IgD-negative memory B cell (primary cell): Measurements from ENCODE around the gene EWSR1. TPM values are rescaled to one million over a fixed set of nuclear protein-coding genes. Genes with fewer than 3 reads are reported as not detected.

Experiments used
- H3K27ac Mint-ChIP-seq, 3 donors: one replicate each; pipeline ENCODE4 v1.8.0; 2020 to 2022; ENCODE audit warnings: mild to moderate bottlenecking in 3 of 3, mixed read lengths in 3 of 3, moderate library complexity in 1 of 3
- H3K27me3 Mint-ChIP-seq: one replicate; pipeline ENCODE4 v1.8.0; 2021; ENCODE audit warnings: mixed read lengths
- H3K36me3 Mint-ChIP-seq: one replicate; pipeline ENCODE4 v1.8.0; 2020; ENCODE audit warnings: mild to moderate bottlenecking, mixed read lengths
- H3K4me1 Mint-ChIP-seq, 3 donors: one replicate each; pipeline ENCODE4 v1.8.0; 2020 to 2022; ENCODE audit warnings: mixed read lengths in 3 of 3, mild to moderate bottlenecking in 1 of 3
- H3K4me3 Mint-ChIP-seq, 4 donors: one replicate each; pipeline ENCODE4 v1.8.0; 2020 to 2022; ENCODE audit warnings: mild to moderate bottlenecking in 4 of 4, mixed read lengths in 4 of 4, moderate library complexity in 3 of 4
- H3K9me3 Mint-ChIP-seq, 3 donors: one replicate each; pipeline ENCODE4 v1.8.0; 2020 to 2021; ENCODE audit warnings: mixed read lengths in 3 of 3, mild to moderate bottlenecking in 1 of 3
- polyA plus RNA-seq: library from polyadenylated mRNA; unstranded; fragments of 300-500 nt; fragmentation: Illumina TruSeq; gene quantifications from one replicate; pipeline ENCODE4 v1.2.3, GENCODE V29; 2021

Gene EWSR1
- polyA plus RNA-seq, 1 donor from 2014 or later, result 211 TPM

- H3K27me3 Mint-ChIP-seq, result peaks cover 12% of the 10 kb centered on the region
- H3K36me3 Mint-ChIP-seq, result peaks cover 5% of the 10 kb centered on the region
- no peak overlapping the region for H3K27ac Mint-ChIP-seq
- H3K4me3 Mint-ChIP-seq, result no peak overlapping the region
- peaks cover 2 to 7% (median 4%) of the 10 kb centered on the region in 3 donors for H3K4me1 Mint-ChIP-seq
- H3K9me3 Mint-ChIP-seq, result no peaks in the 10 kb centered on the region
These were observed 33.8 kb downstream of the EWSR1 start for GRCh38 chr22:29301716-29302401.

GRCh38 chr22:29302402-29302680 lies 34.3 kb downstream of the EWSR1 start:
- H3K27me3 Mint-ChIP-seq, result peaks cover 13% of the 10 kb centered on the region
- peaks cover 3% of the 10 kb centered on the region for H3K36me3 Mint-ChIP-seq
- no peak overlapping the region for H3K4me3 Mint-ChIP-seq
- H3K27ac Mint-ChIP-seq, result peak overlapping the region in 1 of 3 donors; percentile 31
- H3K4me1 Mint-ChIP-seq, result peaks cover 3 to 7% (median 5%) of the 10 kb centered on the region in 3 donors
- no peaks in the 10 kb centered on the region for H3K9me3 Mint-ChIP-seq

- Mint-ChIP-seq H3K27ac (peak overlapping the region in 1 of 3 donors; percentile 31), H3K4me1 (peaks cover 4 to 8% (median 7%) of the 10 kb centered on the region in 3 donors), H3K9me3 (no peaks in the 10 kb centered on the region), H3K4me3 (peak overlapping the region in 1 of 4 donors; percentile 27), H3K27me3 (peaks cover 16% of the 10 kb centered on the region), H3K36me3 (peaks cover 3% of the 10 kb centered on the region)
These were observed 34.8 kb downstream of the EWSR1 start for GRCh38 chr22:29302681-29303465.

- Mint-ChIP-seq H3K36me3 (no peaks in the 10 kb centered on the region), H3K9me3 (no peaks in the 10 kb centered on the region), H3K4me3 (peak overlapping the region in 3 of 4 donors; percentile 75 to 92 (median 88)), H3K27me3 (peaks cover 21% of the 10 kb centered on the region), H3K4me1 (peaks cover 4 to 8% (median 4%) of the 10 kb centered on the region in 3 donors), H3K27ac (no peak overlapping the region)
These were observed 37.7 kb downstream of the EWSR1 start for GRCh38 chr22:29305836-29306174.

- H3K27ac Mint-ChIP-seq, result peak within 1 kb of the TSS in 1 of 3 donors; percentile 93
- H3K9me3 Mint-ChIP-seq, result no peaks in the 10 kb centered on the region
- peaks cover 26% of the 10 kb centered on the region for H3K27me3 Mint-ChIP-seq
- peak within 1 kb of the TSS; percentile 75 to 92 (median 88) for H3K4me3 Mint-ChIP-seq
- no peaks in the 10 kb centered on the region for H3K36me3 Mint-ChIP-seq
- peaks cover 2 to 8% (median 6%) of the 10 kb centered on the region in 3 donors for H3K4me1 Mint-ChIP-seq
These were observed 38.2 kb downstream of the EWSR1 start, which contains the start of gene GAS2L1 for GRCh38 chr22:29306175-29306834. TSS of gene GAS2L1 (plus strand) at chr22:29306650. CDS start at chr22:29308106, 1,456 bp downstream.

- Mint-ChIP-seq H3K36me3 (no peaks in the 10 kb centered on the region), H3K27ac (peak overlapping the region in 1 of 3 donors; percentile 93), H3K4me1 (peaks cover 2 to 8% (median 6%) of the 10 kb centered on the region in 3 donors), H3K4me3 (peak overlapping the region; percentile 74 to 92 (median 86)), H3K9me3 (no peaks in the 10 kb centered on the region), H3K27me3 (peaks cover 27% of the 10 kb centered on the region)
These were observed 38.9 kb downstream of the EWSR1 start for GRCh38 chr22:29306835-29307595.

- H3K27ac Mint-ChIP-seq, result peak overlapping the region in 1 of 3 donors; percentile 93
- peak overlapping the region; percentile 74 to 87 (median 86) for H3K4me3 Mint-ChIP-seq
These were observed 39.6 kb downstream of the EWSR1 start for GRCh38 chr22:29307596-29308147.

GRCh38 chr22:29308148-29308790 lies 40.2 kb downstream of the EWSR1 start:
- H3K4me3 Mint-ChIP-seq, result peak overlapping the region in 2 of 4 donors; percentile 33 to 87
- peaks cover 35% of the 10 kb centered on the region for H3K27me3 Mint-ChIP-seq
- no peaks in the 10 kb centered on the region for H3K36me3 Mint-ChIP-seq
- H3K9me3 Mint-ChIP-seq, result no peaks in the 10 kb centered on the region
- H3K27ac Mint-ChIP-seq, result no peak overlapping the region
- H3K4me1 Mint-ChIP-seq, result peaks cover 4 to 8% (median 6%) of the 10 kb centered on the region in 3 donors

More at GRCh38 chr22:29307596-29308147, 39.6 kb downstream of the EWSR1 start:
- peaks cover 31% of the 10 kb centered on the region for H3K27me3 Mint-ChIP-seq
- peaks cover 4 to 8% (median 6%) of the 10 kb centered on the region in 3 donors for H3K4me1 Mint-ChIP-seq
- no peaks in the 10 kb centered on the region for H3K36me3 Mint-ChIP-seq
- no peaks in the 10 kb centered on the region for H3K9me3 Mint-ChIP-seq

GRCh38 chr22:29308791-29309262 lies 40.8 kb downstream of the EWSR1 start:
- Mint-ChIP-seq H3K9me3 (no peaks in the 10 kb centered on the region), H3K4me1 (peaks cover 5 to 9% (median 8%) of the 10 kb centered on the region in 3 donors), H3K4me3 (peak overlapping the region in 1 of 4 donors; percentile 23), H3K27ac (peak overlapping the region in 1 of 3 donors; percentile 48), H3K36me3 (no peaks in the 10 kb centered on the region), H3K27me3 (peaks cover 41% of the 10 kb centered on the region)

- H3K9me3 Mint-ChIP-seq, result no peaks in the 10 kb centered on the region
- no peaks in the 10 kb centered on the region for H3K36me3 Mint-ChIP-seq
- peaks cover 11 to 15% (median 12%) of the 10 kb centered on the region in 3 donors for H3K4me1 Mint-ChIP-seq
- peaks cover 42% of the 10 kb centered on the region for H3K27me3 Mint-ChIP-seq
- H3K27ac Mint-ChIP-seq, result peak overlapping the region in 1 of 3 donors; percentile 48
- H3K4me3 Mint-ChIP-seq, result peak overlapping the region in 2 of 4 donors; percentile 23 to 47
These were observed 41.4 kb downstream of the EWSR1 start for GRCh38 chr22:29309332-29310064.

GRCh38 chr22:29310065-29310862 lies 42.2 kb downstream of the EWSR1 start:
- no peaks in the 10 kb centered on the region for H3K9me3 Mint-ChIP-seq
- no peaks in the 10 kb centered on the region for H3K36me3 Mint-ChIP-seq
- no peak overlapping the region for H3K27ac Mint-ChIP-seq
- peaks cover 12 to 16% (median 13%) of the 10 kb centered on the region in 3 donors for H3K4me1 Mint-ChIP-seq
- H3K4me3 Mint-ChIP-seq, result no peak overlapping the region
- H3K27me3 Mint-ChIP-seq, result peaks cover 44% of the 10 kb centered on the region

- Mint-ChIP-seq H3K36me3 (no peaks in the 10 kb centered on the region), H3K27ac (no peak overlapping the region), H3K4me3 (no peak overlapping the region), H3K27me3 (peaks cover 41% of the 10 kb centered on the region), H3K4me1 (peaks cover 12 to 16% (median 13%) of the 10 kb centered on the region in 3 donors), H3K9me3 (no peaks in the 10 kb centered on the region)
These were observed 42.8 kb downstream of the EWSR1 start for GRCh38 chr22:29310863-29311339.
